Right lobe of liver (tissue), 4 donors: ENCODE data around the gene COL18A1.

Experiments used
- POLR2A ChIP-seq: fragments of 450-650 bp; IDR thresholded peaks from one replicate; pipeline ENCODE4 v1.6.1; 2017; ENCODE audit warnings: antibody characterized with exemption, mild to moderate bottlenecking
- TF ChIP-seq, protein P1 (sequence below), 4 donors: fragments of 200-600 bp in 3 of 4; fragments of 450-650 bp in 1 of 4; IDR thresholded peaks; one replicate each; pipeline versions ENCODE4 v1.5.1 to v1.8.0; 2016 to 2022; ENCODE audit warnings: antibody characterized with exemption in 4 of 4, mild to moderate bottlenecking in 2 of 4
- donor health status: DM: no; HTN: no; CAD: no.
- donor health status: DM: no; HTN: no; CAD: no.
- donor health status: DM: no; HTN: yes; CAD: no.

DNA sequence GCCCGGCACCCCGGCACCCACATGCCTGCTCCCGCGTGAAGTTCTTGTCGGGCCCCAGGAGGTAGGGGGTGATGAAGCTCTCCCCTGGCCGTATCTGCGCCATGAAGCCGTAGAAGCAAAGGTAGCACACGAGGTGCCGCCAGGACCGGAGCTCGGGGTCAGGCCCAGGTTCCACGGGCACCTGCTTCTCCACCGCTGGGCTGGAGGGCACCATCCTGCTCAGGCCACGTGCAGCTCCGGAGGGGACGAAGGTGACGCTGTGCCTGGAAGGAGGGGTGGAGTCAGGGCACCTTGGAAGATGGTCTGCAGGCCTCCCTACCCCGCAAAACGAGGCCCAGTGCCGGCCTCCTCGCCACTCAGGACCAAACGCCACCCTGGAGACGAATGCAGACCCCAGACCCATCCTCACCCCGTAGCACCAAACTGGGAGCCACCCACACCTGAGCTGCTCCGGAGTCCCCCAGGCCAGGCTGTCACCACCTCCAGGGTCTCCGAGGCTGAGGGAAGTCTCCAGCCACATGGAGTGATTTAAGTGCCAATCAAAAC, 132.9 kb downstream of the COL18A1 start:
- TF ChIP-seq, protein P1, sequence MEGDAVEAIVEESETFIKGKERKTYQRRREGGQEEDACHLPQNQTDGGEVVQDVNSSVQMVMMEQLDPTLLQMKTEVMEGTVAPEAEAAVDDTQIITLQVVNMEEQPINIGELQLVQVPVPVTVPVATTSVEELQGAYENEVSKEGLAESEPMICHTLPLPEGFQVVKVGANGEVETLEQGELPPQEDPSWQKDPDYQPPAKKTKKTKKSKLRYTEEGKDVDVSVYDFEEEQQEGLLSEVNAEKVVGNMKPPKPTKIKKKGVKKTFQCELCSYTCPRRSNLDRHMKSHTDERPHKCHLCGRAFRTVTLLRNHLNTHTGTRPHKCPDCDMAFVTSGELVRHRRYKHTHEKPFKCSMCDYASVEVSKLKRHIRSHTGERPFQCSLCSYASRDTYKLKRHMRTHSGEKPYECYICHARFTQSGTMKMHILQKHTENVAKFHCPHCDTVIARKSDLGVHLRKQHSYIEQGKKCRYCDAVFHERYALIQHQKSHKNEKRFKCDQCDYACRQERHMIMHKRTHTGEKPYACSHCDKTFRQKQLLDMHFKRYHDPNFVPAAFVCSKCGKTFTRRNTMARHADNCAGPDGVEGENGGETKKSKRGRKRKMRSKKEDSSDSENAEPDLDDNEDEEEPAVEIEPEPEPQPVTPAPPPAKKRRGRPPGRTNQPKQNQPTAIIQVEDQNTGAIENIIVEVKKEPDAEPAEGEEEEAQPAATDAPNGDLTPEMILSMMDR (IDR thresholded peaks at IDR 0.05): no peak
- TF ChIP-seq POLR2A: no peak
